Stimulated activated naive CD8-positive, alpha-beta T cell treated with anti-CD3 and anti-CD28 coated beads, Interleukin-15, amount 100 ng/mL, for 72 hours (primary cell): Measurements from ENCODE around the gene GALNT13.
"Not testable (repeated sequence)": the region's sequence is repeated elsewhere in the genome, so short reads cannot be mapped to it uniquely, and the experiment has no call there.

ENCODE experiments used
- ATAC-seq: fragments of 150-1000 bp; cut with Tn5 transposase; 2 replicates; pipeline ENCODE4 v1.10.0; 2021; ENCODE audit warnings: mild to moderate bottlenecking, moderate library complexity
- DNase-seq, 2 donors: peaks; one replicate each; pipeline ENCODE4 v3.0.0; 2021 to 2022
- H3K27ac Mint-ChIP-seq, 2 donors: one replicate each; pipeline ENCODE4 v1.8.0; 2022; ENCODE audit warnings: mild to moderate bottlenecking in 2 of 2, mixed read lengths in 2 of 2, moderate library complexity in 2 of 2
- H3K27me3 Mint-ChIP-seq: one replicate; pipeline ENCODE4 v1.8.0; 2022; ENCODE audit warnings: mixed read lengths
- H3K4me1 Mint-ChIP-seq: one replicate; pipeline ENCODE4 v1.8.0; 2022; ENCODE audit warnings: mild to moderate bottlenecking, mixed read lengths
- H3K4me3 Mint-ChIP-seq, 2 donors: one replicate each; pipeline ENCODE4 v1.8.0; 2022; ENCODE audit warnings: mild to moderate bottlenecking in 2 of 2, mixed read lengths in 2 of 2, moderate library complexity in 1 of 2
- H3K9me3 Mint-ChIP-seq, 2 donors: one replicate each; pipeline ENCODE4 v1.8.0; 2022; ENCODE audit warnings: mixed read lengths in 2 of 2

The GALNT13 gene

DNA sequence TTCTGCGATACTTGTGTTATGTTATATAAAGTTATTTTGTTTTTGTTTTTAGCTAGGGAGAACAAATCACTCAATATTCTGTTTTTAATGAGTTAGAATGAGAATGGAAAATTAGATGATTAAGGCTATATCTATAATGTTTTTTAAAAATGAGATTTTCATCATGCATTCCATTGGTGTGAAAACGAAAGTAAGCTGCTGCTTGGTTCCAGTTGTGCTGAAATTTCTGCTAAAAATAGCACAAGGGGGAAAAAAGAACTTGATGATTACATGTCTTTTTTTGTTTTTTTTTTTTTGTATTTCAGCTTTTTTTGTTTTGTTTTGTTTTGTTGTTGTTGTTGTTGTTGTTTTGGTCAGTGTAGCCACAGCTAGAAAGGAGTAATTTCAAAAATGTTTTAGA lies 584.1 kb downstream of the GALNT13 start:
- H3K4me1 Mint-ChIP-seq: peaks cover 6% of the 10 kb centered on the region
- H3K27me3 Mint-ChIP-seq: no peaks in the 10 kb centered on the region
- H3K27ac Mint-ChIP-seq: no peak overlapping the region
- DNase-seq: no peak
- no peak for ATAC-seq
- H3K9me3 Mint-ChIP-seq: no peaks in the 10 kb centered on the region
- H3K4me3 Mint-ChIP-seq: peak overlapping the region; percentile 36 to 60

- Mint-ChIP-seq H3K9me3 (no peaks in the 10 kb centered on the region), H3K4me3 (no peak overlapping the region), H3K27me3 (no peaks in the 10 kb centered on the region), H3K4me1 (peaks cover 6% of the 10 kb centered on the region), H3K27ac (no peak overlapping the region)
- ATAC-seq (no peak), DNase-seq (no peak)
These were observed 585.6 kb downstream of the GALNT13 start for GRCh38 chr2:154457286-154457685.

- Mint-ChIP-seq H3K27me3 (no peaks in the 10 kb centered on the region), H3K4me1 (no peaks in the 10 kb centered on the region), H3K9me3 (no peaks in the 10 kb centered on the region), H3K4me3 (no peak overlapping the region), H3K27ac (no peak overlapping the region)
- ATAC-seq: no peak
- no peak for DNase-seq
These were observed 587.6 kb downstream of the GALNT13 start for GRCh38 chr2:154459286-154459685.

GRCh38 chr2:154462634-154463033 lies 590.9 kb downstream of the GALNT13 start:
- Mint-ChIP-seq H3K4me1 (no peaks in the 10 kb centered on the region), H3K9me3 (no peaks in the 10 kb centered on the region), H3K27me3 (no peaks in the 10 kb centered on the region), H3K4me3 (no peak overlapping the region), H3K27ac (no peak overlapping the region)
- ATAC-seq (no peak), DNase-seq (no peak)

- no peak for DNase-seq
- Mint-ChIP-seq H3K4me3 (no peak overlapping the region), H3K27me3 (no peaks in the 10 kb centered on the region), H3K4me1 (no peaks in the 10 kb centered on the region), H3K9me3 (no peaks in the 10 kb centered on the region), H3K27ac (no peak overlapping the region)
- ATAC-seq: no peak
These were observed 594.5 kb downstream of the GALNT13 start for GRCh38 chr2:154466226-154466625.

DNA sequence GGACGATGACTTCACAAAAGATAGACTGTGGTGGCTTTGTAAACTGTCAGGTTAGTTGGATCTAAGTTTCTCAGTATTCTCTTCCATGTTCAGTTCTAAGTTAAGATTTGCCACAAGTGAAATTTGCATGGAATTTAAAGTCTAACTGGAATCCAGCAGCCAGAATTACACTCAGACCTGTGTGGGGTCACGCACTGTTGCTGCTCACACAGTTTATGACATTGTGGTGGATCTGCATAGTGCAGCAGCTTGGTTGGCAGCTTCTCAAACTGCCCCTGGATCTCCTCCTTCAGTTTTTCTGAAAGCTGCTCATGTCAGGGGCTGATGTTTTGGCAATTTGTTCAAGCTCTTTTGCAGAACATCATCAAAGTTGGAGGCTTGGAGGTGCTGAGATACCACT lies 598.7 kb downstream of the GALNT13 start:
- DNase-seq: no peak
- Mint-ChIP-seq H3K27me3 (no peaks in the 10 kb centered on the region), H3K4me1 (no peaks in the 10 kb centered on the region), H3K27ac (no peak overlapping the region), H3K9me3 (no peaks in the 10 kb centered on the region), H3K4me3 (no peak overlapping the region)
- ATAC-seq: no peak

DNA sequence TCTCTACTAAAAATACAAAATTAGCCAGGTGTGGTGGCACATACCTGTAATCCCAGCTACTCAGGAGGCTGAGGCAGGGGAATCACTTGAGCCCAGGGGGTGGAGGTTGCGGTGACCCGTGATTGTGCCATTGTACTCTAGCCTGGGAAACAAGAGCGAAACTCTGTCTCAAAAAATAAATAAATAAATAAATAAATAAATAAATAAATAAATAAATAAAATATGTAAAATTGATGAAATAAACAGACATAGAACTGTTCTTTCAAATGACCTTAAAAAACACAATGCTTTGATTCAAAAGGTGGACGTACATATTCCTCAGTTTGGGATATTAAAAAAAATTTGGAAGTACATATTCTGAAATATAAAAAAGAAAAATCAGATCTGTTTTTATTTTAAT lies 599.8 kb downstream of the GALNT13 start:
- H3K9me3 Mint-ChIP-seq, H3K4me1 Mint-ChIP-seq, H3K4me3 Mint-ChIP-seq, H3K27me3 Mint-ChIP-seq, ATAC-seq, H3K27ac Mint-ChIP-seq, DNase-seq: not testable (repeated sequence)

- no peak overlapping the region for H3K4me3 Mint-ChIP-seq
- H3K9me3 Mint-ChIP-seq: no peaks in the 10 kb centered on the region
- H3K27me3 Mint-ChIP-seq: no peaks in the 10 kb centered on the region
- H3K27ac Mint-ChIP-seq: no peak overlapping the region
- H3K4me1 Mint-ChIP-seq: no peaks in the 10 kb centered on the region
- DNase-seq: no peak
- no peak for ATAC-seq
These were observed 605.6 kb downstream of the GALNT13 start for GRCh38 chr2:154477319-154477718.

DNA sequence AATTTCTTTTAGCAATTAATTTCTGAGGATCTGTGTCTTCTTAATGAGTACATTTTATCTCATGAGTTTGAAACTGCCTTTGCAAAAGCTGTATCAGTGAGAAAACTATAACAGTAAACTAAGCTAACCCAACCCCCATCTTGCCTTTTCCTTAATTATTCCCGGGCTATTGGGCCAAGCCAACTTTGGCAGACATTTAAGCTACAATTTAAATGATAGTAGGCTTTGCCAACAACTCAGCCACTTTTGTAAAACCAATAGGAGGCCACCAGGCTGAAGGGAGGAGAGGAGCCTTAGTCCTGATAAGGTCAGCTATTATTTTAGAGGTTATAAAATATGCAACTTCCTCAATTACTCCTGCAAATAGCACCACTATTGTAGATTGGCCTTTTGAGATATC lies 608.8 kb downstream of the GALNT13 start:
- Mint-ChIP-seq H3K4me1 (no peaks in the 10 kb centered on the region), H3K9me3 (no peaks in the 10 kb centered on the region)
- no peak for ATAC-seq

GRCh38 chr2:154481336-154481735 lies 609.6 kb downstream of the GALNT13 start:
- ATAC-seq (no peak), DNase-seq (no peak)
- no peaks in the 10 kb centered on the region for H3K4me1 Mint-ChIP-seq
- no peak overlapping the region for H3K4me3 Mint-ChIP-seq
- H3K9me3 Mint-ChIP-seq: no peaks in the 10 kb centered on the region
- no peaks in the 10 kb centered on the region for H3K27me3 Mint-ChIP-seq
- no peak overlapping the region for H3K27ac Mint-ChIP-seq

More for the DNA sequence above, 608.8 kb downstream of the GALNT13 start:
- no peak overlapping the region for H3K27ac Mint-ChIP-seq
- H3K27me3 Mint-ChIP-seq: no peaks in the 10 kb centered on the region
- no peak overlapping the region for H3K4me3 Mint-ChIP-seq
- no peak for DNase-seq

DNA sequence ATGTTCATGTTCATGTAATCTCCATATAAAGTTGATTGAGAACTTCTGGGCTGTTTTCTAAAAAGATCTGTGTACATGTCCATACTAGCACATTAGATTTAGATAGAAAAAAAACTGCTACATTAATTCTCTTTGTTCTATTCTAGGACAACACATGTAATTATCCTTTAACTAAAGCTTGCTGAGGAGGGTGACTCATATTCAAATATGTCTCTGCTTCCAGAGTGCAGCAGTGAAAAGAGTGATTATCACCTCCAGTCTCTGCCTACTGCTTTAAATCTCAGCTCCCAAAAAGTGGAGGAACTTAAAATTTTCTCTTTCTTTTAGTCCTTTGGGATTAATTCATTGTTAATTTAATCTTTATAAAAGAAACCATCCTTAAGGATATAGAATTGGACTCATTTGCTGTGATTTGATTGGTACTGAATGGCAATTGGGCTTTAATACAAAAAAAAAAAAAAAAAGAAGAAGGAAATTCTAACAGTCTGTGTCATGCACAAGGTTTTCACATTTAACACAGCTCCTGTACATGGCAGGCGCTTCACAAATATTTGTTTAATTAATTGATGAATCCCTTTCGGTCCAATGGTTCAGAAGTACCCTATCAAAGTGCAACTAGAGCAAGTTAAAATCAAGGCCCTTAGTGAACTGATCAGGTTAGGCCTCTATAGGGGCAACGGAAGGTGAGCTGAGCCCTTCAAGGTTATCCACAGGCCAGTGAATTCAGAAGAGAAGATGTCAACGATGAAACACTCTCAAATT lies 612.8 kb downstream of the GALNT13 start:
- Mint-ChIP-seq H3K9me3 (peaks cover 0 to 6% of the 10 kb centered on the region in 2 donors), H3K27ac (no peak overlapping the region), H3K27me3 (no peaks in the 10 kb centered on the region), H3K4me1 (no peaks in the 10 kb centered on the region), H3K4me3 (no peak overlapping the region)
- DNase-seq (no peak), ATAC-seq (no peak)

DNA sequence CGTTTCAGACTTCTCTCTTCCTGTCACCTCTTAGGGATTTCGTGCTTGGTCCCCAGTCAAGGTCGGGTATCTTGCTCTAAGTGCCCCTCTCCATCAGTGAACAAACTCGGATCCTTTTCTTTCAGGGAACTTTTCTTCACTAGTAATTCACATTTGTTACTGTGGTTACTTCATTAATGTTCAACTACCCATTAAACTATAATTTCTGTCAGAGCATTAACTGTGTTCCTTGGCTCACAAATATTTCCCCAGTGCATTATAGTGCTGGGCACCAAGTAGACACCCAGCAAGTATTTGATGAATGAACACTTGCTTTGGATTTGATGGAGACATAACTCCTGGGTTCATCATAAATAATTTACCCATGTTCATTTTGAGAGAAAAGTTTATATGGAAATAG lies 617.1 kb downstream of the GALNT13 start:
- Mint-ChIP-seq H3K4me3 (no peak overlapping the region), H3K4me1 (no peaks in the 10 kb centered on the region), H3K27ac (no peak overlapping the region)

DNA sequence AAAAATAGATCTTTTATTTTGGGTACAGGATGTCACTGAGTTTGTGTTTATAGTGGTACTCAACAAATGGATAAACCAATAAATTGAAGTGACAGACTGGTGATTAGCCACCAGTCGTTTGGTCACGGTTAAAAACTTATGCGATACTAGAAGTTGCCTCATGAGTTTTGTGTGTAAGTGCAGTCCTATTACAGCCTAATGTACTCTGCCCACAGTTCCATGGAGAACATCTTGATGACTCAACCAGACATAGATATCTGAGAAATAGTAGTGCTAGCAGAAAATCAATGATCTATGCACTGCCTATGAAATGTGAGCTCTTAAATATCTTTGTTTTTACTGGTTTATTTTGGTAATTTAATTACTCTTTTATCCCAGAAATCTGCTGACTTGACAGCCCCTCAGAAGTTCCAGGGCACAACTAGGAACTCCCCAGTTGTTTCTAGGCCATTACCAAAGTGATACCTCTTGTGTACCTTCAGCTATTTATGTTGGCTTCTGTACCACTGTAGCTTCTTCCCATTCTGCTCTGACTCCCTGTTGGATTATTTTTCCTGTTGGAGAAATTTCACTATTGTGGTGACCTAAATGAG lies 617.6 kb downstream of the GALNT13 start:
- peaks cover 8 to 16% of the 10 kb centered on the region in 2 donors for H3K9me3 Mint-ChIP-seq
- H3K4me3 Mint-ChIP-seq: no peak overlapping the region
- no peak for DNase-seq
- ATAC-seq: no peak
- H3K27ac Mint-ChIP-seq: no peak overlapping the region
- no peaks in the 10 kb centered on the region for H3K4me1 Mint-ChIP-seq
- no peaks in the 10 kb centered on the region for H3K27me3 Mint-ChIP-seq

More for the DNA sequence above, 617.1 kb downstream of the GALNT13 start:
- DNase-seq (no peak), ATAC-seq (no peak)
- no peaks in the 10 kb centered on the region for H3K27me3 Mint-ChIP-seq
- peaks cover 8 to 16% of the 10 kb centered on the region in 2 donors for H3K9me3 Mint-ChIP-seq

DNA sequence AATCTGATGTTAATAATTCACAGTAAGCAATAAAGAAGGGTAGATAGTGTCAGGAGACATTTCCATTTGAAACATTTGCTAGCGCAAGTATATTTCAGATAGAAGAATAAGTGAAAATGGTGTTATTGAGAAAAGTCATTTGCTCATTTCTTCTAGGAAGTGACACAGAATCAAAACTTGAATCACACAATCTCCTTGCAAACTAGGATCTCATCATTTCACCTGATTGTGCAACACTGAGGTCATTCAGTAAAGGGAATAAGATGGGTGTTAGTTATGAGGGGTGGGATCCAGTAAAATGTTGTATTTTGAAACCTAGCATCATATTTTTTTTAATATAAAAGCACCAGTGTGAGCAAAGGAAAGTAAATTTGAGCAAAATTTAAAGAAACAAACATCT lies 618.8 kb downstream of the GALNT13 start:
- H3K27ac Mint-ChIP-seq: no peak overlapping the region
- H3K27me3 Mint-ChIP-seq: no peaks in the 10 kb centered on the region
- no peak overlapping the region for H3K4me3 Mint-ChIP-seq
- DNase-seq: no peak
- H3K9me3 Mint-ChIP-seq: peaks cover 8 to 16% of the 10 kb centered on the region in 2 donors
- ATAC-seq: no peak
- no peaks in the 10 kb centered on the region for H3K4me1 Mint-ChIP-seq

- DNase-seq: no peak
- peaks cover 8 to 14% of the 10 kb centered on the region in 2 donors for H3K9me3 Mint-ChIP-seq
- ATAC-seq: no peak
- H3K27me3 Mint-ChIP-seq: no peaks in the 10 kb centered on the region
- no peak overlapping the region for H3K27ac Mint-ChIP-seq
- H3K4me1 Mint-ChIP-seq: no peaks in the 10 kb centered on the region
- H3K4me3 Mint-ChIP-seq: no peak overlapping the region
These were observed 623.7 kb downstream of the GALNT13 start for GRCh38 chr2:154495455-154495868.

DNA sequence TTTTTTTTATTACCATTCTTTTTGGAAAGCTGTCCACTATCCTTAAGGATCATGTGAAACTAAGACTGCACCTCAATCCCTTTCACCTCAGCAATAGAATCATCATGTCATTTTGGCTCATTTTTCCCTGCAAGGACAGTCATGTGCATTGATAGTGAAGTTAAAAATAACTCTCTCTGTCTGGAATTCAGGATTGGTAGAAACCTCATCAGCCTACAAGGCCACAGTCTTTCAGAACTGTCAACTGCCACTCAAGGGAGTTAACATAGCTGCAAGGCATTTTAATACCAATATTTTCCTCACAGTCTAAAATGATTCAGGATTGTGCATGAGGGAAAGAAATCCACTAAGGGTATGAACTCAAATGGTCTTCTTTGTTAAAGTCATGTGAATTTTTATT lies 625.3 kb downstream of the GALNT13 start:
- peaks cover 3 to 21% of the 10 kb centered on the region in 2 donors for H3K9me3 Mint-ChIP-seq
- no peak overlapping the region for H3K27ac Mint-ChIP-seq
- ATAC-seq (no peak), DNase-seq (no peak)
- H3K4me1 Mint-ChIP-seq: no peaks in the 10 kb centered on the region
- H3K27me3 Mint-ChIP-seq: no peaks in the 10 kb centered on the region
- H3K4me3 Mint-ChIP-seq: no peak overlapping the region
